Hepatocyte (in vitro differentiated cells): ENCODE measurements around the gene TUBB2B. TPM values are rescaled to one million over a fixed set of nuclear protein-coding genes. Genes with fewer than 3 reads are reported as not detected.

ENCODE experiments used
- DNase-seq: peaks from one replicate; pipeline ENCODE4 v3.0.0-alpha.2; 2016; ENCODE audit warnings: low spot score
- H2AFZ ChIP-seq: fragments of 200-600 bp; sonication (generic); 2 replicates; pipeline ENCODE4 v1.6.0; 2016; ENCODE audit warnings: antibody characterized with exemption, mild to moderate bottlenecking
- H3K27ac ChIP-seq: fragments of 200-600 bp; sonication (generic); 2 replicates; pipeline ENCODE4 v1.5.1; 2016; ENCODE audit warnings: mild to moderate bottlenecking
- H3K27me3 ChIP-seq: fragments of 200-600 bp; sonication (generic); 2 replicates; pipeline ENCODE4 v1.6.1; 2016
- H3K36me3 ChIP-seq: fragments of 200-600 bp; sonication (generic); replicated peaks from 2 replicates; pipeline ENCODE4 v1.5.1; 2016; ENCODE audit warnings: low read depth; ENCODE audit not compliant: insufficient read depth
- H3K4me1 ChIP-seq: fragments of 200-600 bp; sonication (generic); 2 replicates; pipeline ENCODE4 v1.5.1; 2016; ENCODE audit warnings: mild to moderate bottlenecking, moderate library complexity; ENCODE audit not compliant: insufficient read depth
- H3K4me2 ChIP-seq: fragments of 200-600 bp; sonication (generic); 2 replicates; pipeline ENCODE4 v1.6.0; 2016
- H3K4me3 ChIP-seq: fragments of 200-600 bp; sonication (generic); 2 replicates; pipeline ENCODE4 v1.5.1; 2016; ENCODE audit warnings: mild to moderate bottlenecking
- H3K79me2 ChIP-seq: fragments of 200-600 bp; sonication (generic); 2 replicates; pipeline ENCODE4 v1.6.0; 2017; ENCODE audit warnings: mild to moderate bottlenecking
- H3K9me2 ChIP-seq: fragments of 200-600 bp; sonication (generic); replicated peaks from 2 replicates; pipeline ENCODE4 v1.6.0; 2017; ENCODE audit warnings: mild to moderate bottlenecking; ENCODE audit not compliant: insufficient read depth
- H3K9me3 ChIP-seq: fragments of 200-600 bp; sonication (generic); 2 replicates; pipeline ENCODE4 v1.5.1; 2016; ENCODE audit warnings: low read depth, mild to moderate bottlenecking
- H4K20me1 ChIP-seq: fragments of 200-600 bp; sonication (generic); 2 replicates; pipeline ENCODE4 v1.6.0; 2016; ENCODE audit warnings: mild to moderate bottlenecking; ENCODE audit not compliant: insufficient read depth, poor library complexity, severe bottlenecking
- EZH2 ChIP-seq: fragments of 200-600 bp; sonication (generic); IDR thresholded peaks from 2 replicates; pipeline ENCODE4 v1.6.1; 2016; ENCODE audit warnings: antibody characterized with exemption, mild to moderate bottlenecking, borderline replicate concordance
- EZH2phosphoT487 ChIP-seq: fragments of 200-600 bp; sonication (generic); IDR thresholded peaks from one replicate; pipeline ENCODE4 v1.6.1; 2018; ENCODE audit warnings: antibody characterized with exemption, mild to moderate bottlenecking, low read depth, moderate library complexity; ENCODE audit not compliant: unreplicated experiment, severe bottlenecking
- WGBS: methylation state at CpG from one replicate; pipeline ENCODE4 v1.1.6; 2016; ENCODE audit warnings: low lambda C conversion rate; ENCODE audit errors: missing lambda C conversion rate; 5-methylcytosine and 5-hydroxymethylcytosine counted together
- polyA plus RNA-seq: library from polyadenylated mRNA; unstranded; fragments of >200 nt; fragmentation: Nextera tagmentation; extraction: Ambion mirVana; gene quantifications from 2 replicates; pipeline ENCODE4 v1.2.1, GENCODE V29; 2016
- total RNA-seq: library from RNA; depleted of rRNA; stranded (reverse); fragments of >200 nt; gene quantifications from 2 replicates; pipeline ENCODE4 v1.2.3, GENCODE V29; 2014
- TF ChIP-seq, protein P1 (sequence below): fragments of 200-600 bp; sonication (generic); IDR thresholded peaks from 2 replicates; pipeline ENCODE4 v1.5.1; 2016; ENCODE audit warnings: antibody characterized with exemption, mild to moderate bottlenecking; ENCODE audit not compliant: poor library complexity

TUBB2B gene
- total and polyA plus RNA-seq, 2 experiments from 2014 or later: 36.4 to 72.0 TPM

DNA sequence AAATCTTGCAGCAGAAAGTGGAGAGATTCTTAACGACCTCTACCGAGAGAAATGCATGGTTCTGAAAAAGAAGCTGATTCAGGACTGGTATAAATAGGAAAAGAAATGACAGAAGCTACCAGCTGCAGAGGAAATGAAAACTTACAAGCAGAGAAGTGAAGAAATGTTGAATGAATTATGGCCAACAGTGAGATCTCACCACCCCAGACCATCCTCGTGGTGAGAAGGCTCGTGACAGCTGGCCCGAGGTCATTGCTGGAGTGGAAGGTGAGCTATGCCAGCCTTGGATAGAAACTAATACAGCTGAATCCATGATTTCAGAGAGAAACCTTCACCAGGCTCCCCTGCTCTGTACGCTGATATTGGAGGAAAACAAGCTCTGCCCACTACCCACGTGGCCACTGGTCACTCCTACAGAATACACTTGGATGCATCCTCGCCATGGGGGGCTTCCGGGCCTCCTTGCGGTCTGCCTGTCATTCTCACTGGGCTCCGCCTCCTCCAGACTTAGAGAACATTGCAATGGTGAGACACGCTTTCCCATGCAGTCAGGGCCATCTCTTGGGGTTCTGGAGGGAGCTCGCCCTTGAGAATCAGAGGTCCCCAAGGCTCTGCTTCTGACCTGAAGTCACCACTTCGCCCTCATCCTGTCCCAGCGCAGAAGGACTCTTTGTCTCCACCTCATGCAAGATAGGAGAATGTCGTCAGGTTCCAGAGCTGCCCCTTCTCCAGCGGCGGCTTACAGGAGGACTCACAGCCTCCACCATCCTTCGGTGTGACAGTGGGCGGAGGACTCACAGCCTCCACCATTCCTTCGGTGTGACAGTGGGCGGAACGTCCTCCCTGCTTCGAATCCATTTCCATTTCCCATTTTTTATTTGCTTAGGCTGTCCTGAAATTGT is 10.6 kb upstream of the TUBB2B start:
- Histone ChIP-seq H4K20me1 (no peaks in the 10 kb centered on the region), H3K79me2 (no peaks in the 10 kb centered on the region), H3K36me3 (no peaks in the 10 kb centered on the region), H3K27ac (no peak overlapping the region), H3K4me1 (no peaks in the 10 kb centered on the region), H3K9me3 (no peaks in the 10 kb centered on the region), H3K4me3 (no peak overlapping the region), H3K4me2 (no peak overlapping the region), H2AFZ (no peak overlapping the region), H3K9me2 (no peaks in the 10 kb centered on the region), H3K27me3 (peaks cover 13% of the 10 kb centered on the region)
- DNase-seq: no peak
- WGBS: 90% methylated on average over 24 of the region's 24 CpGs
- TF ChIP-seq EZH2 (no peak), EZH2phosphoT487 (no peak)
- TF ChIP-seq, protein P1, sequence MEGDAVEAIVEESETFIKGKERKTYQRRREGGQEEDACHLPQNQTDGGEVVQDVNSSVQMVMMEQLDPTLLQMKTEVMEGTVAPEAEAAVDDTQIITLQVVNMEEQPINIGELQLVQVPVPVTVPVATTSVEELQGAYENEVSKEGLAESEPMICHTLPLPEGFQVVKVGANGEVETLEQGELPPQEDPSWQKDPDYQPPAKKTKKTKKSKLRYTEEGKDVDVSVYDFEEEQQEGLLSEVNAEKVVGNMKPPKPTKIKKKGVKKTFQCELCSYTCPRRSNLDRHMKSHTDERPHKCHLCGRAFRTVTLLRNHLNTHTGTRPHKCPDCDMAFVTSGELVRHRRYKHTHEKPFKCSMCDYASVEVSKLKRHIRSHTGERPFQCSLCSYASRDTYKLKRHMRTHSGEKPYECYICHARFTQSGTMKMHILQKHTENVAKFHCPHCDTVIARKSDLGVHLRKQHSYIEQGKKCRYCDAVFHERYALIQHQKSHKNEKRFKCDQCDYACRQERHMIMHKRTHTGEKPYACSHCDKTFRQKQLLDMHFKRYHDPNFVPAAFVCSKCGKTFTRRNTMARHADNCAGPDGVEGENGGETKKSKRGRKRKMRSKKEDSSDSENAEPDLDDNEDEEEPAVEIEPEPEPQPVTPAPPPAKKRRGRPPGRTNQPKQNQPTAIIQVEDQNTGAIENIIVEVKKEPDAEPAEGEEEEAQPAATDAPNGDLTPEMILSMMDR: no peak

- H3K4me3 ChIP-seq: no peak overlapping the region
- peaks cover 20% of the 10 kb centered on the region for H3K27me3 ChIP-seq
- DNase-seq: no peak
- H2AFZ ChIP-seq: no peak overlapping the region
- H3K9me3 ChIP-seq: no peaks in the 10 kb centered on the region
- H3K4me2 ChIP-seq: no peak overlapping the region
- no peaks in the 10 kb centered on the region for H3K36me3 ChIP-seq
- TF ChIP-seq EZH2phosphoT487 (no peak), EZH2 (no peak)
- TF ChIP-seq, protein P1: no peak
- no peaks in the 10 kb centered on the region for H3K79me2 ChIP-seq
- no peaks in the 10 kb centered on the region for H3K9me2 ChIP-seq
- H3K27ac ChIP-seq: no peak overlapping the region
- H4K20me1 ChIP-seq: no peaks in the 10 kb centered on the region
- H3K4me1 ChIP-seq: no peaks in the 10 kb centered on the region
- WGBS: 73% methylated on average over 3 of the region's 3 CpGs
Observed at GRCh38 chr6:3236005-3236404, 8.6 kb upstream of the TUBB2B start.

GRCh38 chr6:3235486-3235885 is 8.0 kb upstream of the TUBB2B start:
- TF ChIP-seq, protein P1: no peak
- TF ChIP-seq EZH2: no peak
- TF ChIP-seq EZH2phosphoT487: no peak
- H3K79me2 ChIP-seq: no peaks in the 10 kb centered on the region
- H3K9me3 ChIP-seq: no peaks in the 10 kb centered on the region
- H3K4me1 ChIP-seq: no peaks in the 10 kb centered on the region
- H4K20me1 ChIP-seq: no peaks in the 10 kb centered on the region
- DNase-seq: no peak
- H3K9me2 ChIP-seq: no peaks in the 10 kb centered on the region
- peaks cover 20% of the 10 kb centered on the region for H3K27me3 ChIP-seq
- WGBS: 92% methylated on average over 2 of the region's 2 CpGs
- no peak overlapping the region for H3K4me2 ChIP-seq
- H3K27ac ChIP-seq: no peak overlapping the region
- H2AFZ ChIP-seq: no peak overlapping the region
- H3K36me3 ChIP-seq: no peaks in the 10 kb centered on the region
- no peak overlapping the region for H3K4me3 ChIP-seq
